ENCODE data around the gene KIF26A. TPM values are rescaled to one million over a fixed set of nuclear protein-coding genes. Genes with fewer than 3 reads are reported as not detected.

The KIF26A gene
- total RNA-seq, 1 donor = under 0.01 TPM

- no peak for TF ChIP-seq CTCF (IDR thresholded peaks at IDR 0.05; ENCODE audit: insufficient read depth, low read length)
Measured at GRCh38 chr14:104117341-104118005, 20.9 kb upstream of the KIF26A start.

GRCh38 chr14:104118006-104118844 lies 20.2 kb upstream of the KIF26A start:
- H3K4me3 ChIP-seq (ENCODE audit: low read depth, low read length) = no peak overlapping the region
- no peak for DNase-seq (ENCODE audit: low read depth)
- no peak for TF ChIP-seq CTCF (IDR thresholded peaks at IDR 0.05; ENCODE audit: insufficient read depth, low read length)

More at GRCh38 chr14:104117341-104118005, 20.9 kb upstream of the KIF26A start:
- DNase-seq (ENCODE audit: low read depth) = no peak
- H3K4me3 ChIP-seq (ENCODE audit: low read depth, low read length) = no peak overlapping the region

GRCh38 chr14:104119119-104119487 lies 19.3 kb upstream of the KIF26A start:
- H3K4me3 ChIP-seq (ENCODE audit: low read depth, low read length) = no peak overlapping the region
- DNase-seq (ENCODE audit: low read depth) = no peak
- TF ChIP-seq CTCF (IDR thresholded peaks at IDR 0.05; ENCODE audit: insufficient read depth, low read length) = no peak

GRCh38 chr14:104119488-104120251 lies 18.7 kb upstream of the KIF26A start:
- no peak for DNase-seq (ENCODE audit: low read depth)
- H3K4me3 ChIP-seq (ENCODE audit: low read depth, low read length) = no peak overlapping the region
- no peak for TF ChIP-seq CTCF (IDR thresholded peaks at IDR 0.05; ENCODE audit: insufficient read depth, low read length)

GRCh38 chr14:104120281-104120741 lies 18.1 kb upstream of the KIF26A start:
- DNase-seq (ENCODE audit: low read depth) = no peak
- TF ChIP-seq CTCF (IDR thresholded peaks at IDR 0.05; ENCODE audit: insufficient read depth, low read length) = no peak
- no peak overlapping the region for H3K4me3 ChIP-seq (ENCODE audit: low read depth, low read length)

GRCh38 chr14:104121142-104121541 lies 17.2 kb upstream of the KIF26A start:
- no peak for TF ChIP-seq CTCF (IDR thresholded peaks at IDR 0.05; ENCODE audit: insufficient read depth, low read length)
- H3K4me3 ChIP-seq (ENCODE audit: low read depth, low read length) = no peak overlapping the region
- DNase-seq (ENCODE audit: low read depth) = no peak
